Thyroid gland (tissue), 4 donors: ENCODE data around the gene TRIOBP.

Experiments
- CTCF ChIP-seq, 6 experiments: fragments of 200-600 bp in 3 of 6; fragments of 450-650 bp in 3 of 6; sonication (generic) in 3 of 6; IDR thresholded peaks; one replicate each; pipeline ENCODE4 v1.5.1; 2016 to 2019; ENCODE audit warnings: antibody characterized with exemption in 6 of 6, mild to moderate bottlenecking in 2 of 6, inconsistent platforms in 1 of 6, moderate library complexity in 1 of 6
- POLR2A ChIP-seq, 2 donors: fragments of 450-650 bp; IDR thresholded peaks; one replicate each; pipeline ENCODE4 v1.6.1; 2017; ENCODE audit warnings: antibody characterized with exemption in 2 of 2, mild to moderate bottlenecking in 2 of 2, moderate library complexity in 1 of 2

- TF ChIP-seq CTCF (IDR thresholded peaks at IDR 0.05) (no peak), POLR2A (IDR thresholded peaks at IDR 0.05) (no peak)
Measured at GRCh38 chr22:37703906-37704305, 7.1 kb downstream of the TRIOBP start.
